HG03095 (cell line): ENCODE measurements around the gene GLUL.
"Not testable (repeated sequence)": the region's sequence is repeated elsewhere in the genome, so short reads cannot be mapped to it uniquely, and the experiment has no call there.

Source experiments
- ATAC-seq: cut with Tn5 transposase; IDR thresholded peaks from one replicate; pipeline ENCODE4 v1.9.1; 2021; ENCODE audit warnings: moderate library complexity; ENCODE audit not compliant: unreplicated experiment

The GLUL gene

GRCh38 chr1:182370532-182370931 is 21.1 kb downstream of the GLUL start:
- no peak for ATAC-seq

- peak; percentile 49 for ATAC-seq
Measured at GRCh38 chr1:182368903-182369302, 22.7 kb downstream of the GLUL start.

GRCh38 chr1:182368358-182368757 is 23.2 kb downstream of the GLUL start:
- peak; percentile 33 for ATAC-seq

- no peak for ATAC-seq
Measured at GRCh38 chr1:182367926-182368325, 23.7 kb downstream of the GLUL start.

GRCh38 chr1:182366596-182366995 is 25.0 kb downstream of the GLUL start:
- no peak for ATAC-seq

- no peak for ATAC-seq
Measured at GRCh38 chr1:182359645-182360044, 31.9 kb downstream of the GLUL start.

- ATAC-seq, result no peak
Measured at GRCh38 chr1:182357913-182358312, 33.7 kb downstream of the GLUL start.

- no peak for ATAC-seq
Measured at GRCh38 chr1:182357171-182357570, 34.4 kb downstream of the GLUL start.

- no peak for ATAC-seq
Measured at GRCh38 chr1:182355723-182356098, 35.9 kb downstream of the GLUL start.

GRCh38 chr1:182351790-182352364 is 39.7 kb downstream of the GLUL start:
- no peak for ATAC-seq

GRCh38 chr1:182350839-182351238 is 40.8 kb downstream of the GLUL start:
- no peak for ATAC-seq

- no peak for ATAC-seq
Measured at GRCh38 chr1:182348961-182349747, 42.4 kb downstream of the GLUL start.

- ATAC-seq, result no peak
Measured at GRCh38 chr1:182347019-182347418, 44.6 kb downstream of the GLUL start.

GRCh38 chr1:182340233-182341058 is 51.1 kb downstream of the GLUL start:
- no peak for ATAC-seq

GRCh38 chr1:182339684-182340083 is 51.9 kb downstream of the GLUL start:
- no peak for ATAC-seq

GRCh38 chr1:182338806-182339370 is 52.7 kb downstream of the GLUL start:
- no peak for ATAC-seq

- ATAC-seq, result no peak
Measured at GRCh38 chr1:182337736-182338571, 53.6 kb downstream of the GLUL start.

- ATAC-seq, result no peak
Measured at GRCh38 chr1:182335771-182336566, 55.6 kb downstream of the GLUL start.

- ATAC-seq, result not testable (repeated sequence)
Measured at GRCh38 chr1:182333071-182333571, 58.5 kb downstream of the GLUL start.
